G401.6 (cell line): ENCODE measurements around the gene DAG1.
"Not testable (repeated sequence)": the region's sequence is repeated elsewhere in the genome, so short reads cannot be mapped to it uniquely, and the experiment has no call there.

ENCODE experiments used
- FAIRE-seq: peaks from 2 replicates; lab custom pipeline; 2012; peaks lifted over from hg19 to GRCh38; lab: Jason Lieb, UNC

Gene DAG1

DNA sequence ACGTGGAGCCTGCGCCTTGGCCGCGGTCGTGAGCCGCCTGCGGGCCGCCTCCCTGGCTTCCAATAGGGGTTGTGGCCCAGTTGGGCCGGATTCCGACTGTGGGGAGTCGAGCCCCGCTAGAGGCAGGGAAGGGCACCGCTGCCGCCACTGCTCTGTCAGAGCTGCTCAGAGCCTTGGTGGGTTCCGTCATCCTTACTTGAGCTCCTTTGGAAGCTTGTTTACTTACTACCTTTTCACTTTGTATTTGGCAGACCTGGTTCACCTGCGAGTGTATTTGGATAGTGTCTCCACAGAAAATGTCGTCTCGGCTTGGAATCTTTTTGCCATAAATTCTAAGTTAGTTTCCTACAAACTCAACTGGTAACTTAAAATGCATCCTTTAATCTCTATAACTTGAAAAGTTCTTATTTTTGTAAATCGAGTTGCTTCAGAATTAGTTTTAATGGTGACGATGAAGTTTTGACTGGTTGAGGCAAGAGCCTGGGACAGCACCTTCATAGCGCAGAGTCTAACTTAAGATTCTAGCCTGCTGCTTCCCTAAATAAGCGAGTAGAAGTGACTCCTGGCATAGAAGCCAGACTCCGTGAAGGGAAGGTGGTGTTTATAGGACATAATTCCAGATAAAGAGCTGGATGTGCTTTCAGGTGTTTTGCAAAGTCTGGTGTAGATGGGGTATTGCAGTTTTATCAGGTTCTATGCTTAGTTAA, 800 bp downstream of the DAG1 start:
- no peak for FAIRE-seq

DNA sequence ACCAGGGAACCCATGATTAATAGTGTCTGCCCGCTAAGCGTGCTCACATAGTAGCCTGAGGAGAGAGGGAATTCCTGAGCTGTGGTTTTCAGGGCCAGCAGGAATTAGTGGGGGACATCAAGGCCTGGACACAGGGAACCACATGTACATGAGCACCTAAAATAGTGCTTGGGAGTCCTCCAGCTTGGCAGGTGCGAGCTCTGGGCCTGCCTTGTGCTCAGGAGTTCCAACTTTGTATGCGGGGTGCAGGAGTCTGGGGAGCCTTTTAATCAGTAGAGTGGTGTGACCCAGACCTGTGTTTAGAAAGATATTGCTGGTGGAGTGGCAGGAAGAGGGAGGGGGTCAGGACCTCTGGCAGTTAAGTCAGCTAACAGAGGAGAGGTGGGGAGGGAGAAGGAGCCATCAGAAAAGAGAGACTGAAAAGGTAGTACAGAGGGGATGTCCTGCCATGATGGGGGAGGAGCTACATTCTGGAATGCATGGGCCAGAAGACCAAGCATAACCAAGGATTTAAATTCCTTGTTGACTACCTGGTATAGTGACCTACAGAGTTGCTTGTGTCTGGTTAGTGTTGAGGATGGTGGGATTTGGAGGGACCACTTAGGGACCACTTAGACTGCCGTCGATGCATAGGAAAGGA, 1.9 kb downstream of the DAG1 start:
- FAIRE-seq, result no peak

- no peak for FAIRE-seq
These were observed 6.5 kb downstream of the DAG1 start for GRCh38 chr3:49476563-49476962.

- FAIRE-seq, result no peak
These were observed 12.7 kb downstream of the DAG1 start for GRCh38 chr3:49482766-49483165.

DNA sequence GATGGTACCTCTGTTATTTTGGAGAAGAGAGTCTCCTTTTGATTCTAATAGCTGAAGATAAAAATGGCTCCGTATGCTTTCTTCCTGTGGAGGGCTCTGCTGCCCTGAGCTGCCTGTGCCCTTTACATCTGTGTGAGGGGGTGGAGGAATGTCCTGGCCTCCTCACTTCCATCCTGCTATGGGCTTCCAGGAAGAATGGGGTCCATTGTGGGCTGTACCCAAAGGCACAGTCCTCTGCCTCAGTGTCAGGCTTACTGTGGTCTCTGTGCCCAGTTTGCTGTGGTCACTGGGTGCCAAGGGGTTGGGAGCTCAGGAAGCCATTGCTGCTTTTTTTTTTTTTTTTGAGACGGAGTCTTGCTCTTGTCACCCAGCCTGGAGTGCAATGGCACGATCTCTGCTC, 14.4 kb downstream of the DAG1 start:
- no peak for FAIRE-seq

GRCh38 chr3:49489247-49489646, 19.2 kb downstream of the DAG1 start:
- no peak for FAIRE-seq

DNA sequence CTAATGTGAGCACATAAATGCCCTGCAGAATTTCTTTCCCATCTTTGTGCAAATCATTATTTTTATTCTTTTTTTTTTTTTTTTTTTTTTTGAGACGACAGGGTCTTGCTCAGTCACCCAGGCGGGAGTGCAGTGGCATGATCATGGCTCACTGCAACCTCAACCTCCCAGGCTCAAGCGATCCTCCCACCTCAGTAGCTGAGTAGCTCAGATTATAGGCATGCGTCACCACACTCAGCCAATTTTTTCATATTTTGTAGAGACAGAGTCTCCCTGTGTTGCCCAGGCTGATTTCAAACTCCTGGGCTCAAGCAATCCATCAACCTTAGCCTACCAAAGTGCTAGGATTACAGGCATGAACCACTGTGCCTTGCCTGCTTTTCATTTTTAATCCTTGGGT, 22.9 kb downstream of the DAG1 start:
- FAIRE-seq, result no peak

DNA sequence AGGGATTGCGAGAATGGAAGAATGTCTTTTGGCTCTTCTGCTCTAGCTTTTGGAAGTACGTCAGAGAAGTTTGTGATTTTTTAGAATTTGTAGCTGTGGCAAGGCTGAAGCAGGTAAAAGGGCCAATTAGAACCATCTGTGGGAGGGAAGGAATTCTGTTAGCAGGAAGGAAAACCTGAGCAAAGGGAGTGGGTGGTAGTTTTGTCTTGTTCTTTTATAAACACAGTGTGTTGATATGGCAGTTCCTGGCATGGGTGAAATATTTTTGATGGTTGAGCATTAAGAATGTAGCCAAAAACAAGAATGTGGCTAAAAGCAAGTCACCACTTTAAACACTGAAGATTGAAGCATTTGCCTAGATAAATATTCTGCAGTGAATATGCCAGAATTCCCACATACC, 23.8 kb downstream of the DAG1 start:
- FAIRE-seq, result no peak

GRCh38 chr3:49495023-49495422, 25.0 kb downstream of the DAG1 start:
- no peak for FAIRE-seq

- not testable (repeated sequence) for FAIRE-seq
These were observed 26.8 kb downstream of the DAG1 start for GRCh38 chr3:49496845-49497244.

- FAIRE-seq, result no peak
These were observed 27.5 kb downstream of the DAG1 start for GRCh38 chr3:49497606-49498005.

GRCh38 chr3:49498239-49498638, 28.2 kb downstream of the DAG1 start:
- no peak for FAIRE-seq

DNA sequence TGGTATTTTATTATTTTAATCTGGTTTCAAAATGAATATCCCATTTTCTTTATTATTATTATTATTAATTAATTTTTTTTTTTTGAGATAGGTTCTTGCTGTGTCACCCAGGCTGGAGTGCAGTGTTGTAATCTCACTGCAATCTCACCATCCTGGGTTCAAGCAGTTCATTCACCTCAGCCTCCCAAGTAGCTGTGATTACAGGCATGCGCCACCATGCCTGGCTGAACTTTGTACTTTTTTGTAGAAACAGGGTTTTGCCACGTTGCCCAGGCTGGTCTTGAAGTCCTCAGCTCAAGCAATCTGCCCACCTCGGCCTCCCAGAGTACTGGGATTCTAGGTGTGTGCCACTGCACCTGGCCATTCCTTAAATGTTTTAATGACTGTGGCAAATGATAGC, 28.6 kb downstream of the DAG1 start:
- no peak for FAIRE-seq

DNA sequence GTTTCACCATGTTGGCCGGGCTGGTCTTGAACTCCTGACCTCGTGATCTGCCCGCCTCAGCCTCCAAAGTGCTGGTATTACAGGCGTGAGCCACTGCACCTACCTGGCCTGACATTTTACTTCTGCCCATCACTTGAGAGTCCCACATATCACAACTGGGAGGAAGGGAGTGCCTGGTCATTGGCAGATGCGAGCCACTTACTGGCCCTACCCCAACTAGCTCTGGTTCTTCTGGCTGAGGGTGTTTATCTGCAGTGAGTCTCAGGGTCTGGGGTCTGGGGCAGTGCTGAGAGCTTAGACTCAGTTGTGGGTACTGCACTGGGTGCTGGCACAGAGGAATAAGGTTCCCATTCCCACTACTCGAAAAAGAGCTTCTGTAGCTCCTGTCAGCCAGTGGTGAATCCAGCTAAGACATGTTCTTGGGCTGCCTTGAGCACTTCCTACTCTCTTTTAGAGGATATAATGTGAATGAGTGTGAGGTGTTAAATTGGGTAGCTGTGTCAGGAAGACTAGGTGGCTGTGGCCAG, 30.2 kb downstream of the DAG1 start:
- no peak for FAIRE-seq

DNA sequence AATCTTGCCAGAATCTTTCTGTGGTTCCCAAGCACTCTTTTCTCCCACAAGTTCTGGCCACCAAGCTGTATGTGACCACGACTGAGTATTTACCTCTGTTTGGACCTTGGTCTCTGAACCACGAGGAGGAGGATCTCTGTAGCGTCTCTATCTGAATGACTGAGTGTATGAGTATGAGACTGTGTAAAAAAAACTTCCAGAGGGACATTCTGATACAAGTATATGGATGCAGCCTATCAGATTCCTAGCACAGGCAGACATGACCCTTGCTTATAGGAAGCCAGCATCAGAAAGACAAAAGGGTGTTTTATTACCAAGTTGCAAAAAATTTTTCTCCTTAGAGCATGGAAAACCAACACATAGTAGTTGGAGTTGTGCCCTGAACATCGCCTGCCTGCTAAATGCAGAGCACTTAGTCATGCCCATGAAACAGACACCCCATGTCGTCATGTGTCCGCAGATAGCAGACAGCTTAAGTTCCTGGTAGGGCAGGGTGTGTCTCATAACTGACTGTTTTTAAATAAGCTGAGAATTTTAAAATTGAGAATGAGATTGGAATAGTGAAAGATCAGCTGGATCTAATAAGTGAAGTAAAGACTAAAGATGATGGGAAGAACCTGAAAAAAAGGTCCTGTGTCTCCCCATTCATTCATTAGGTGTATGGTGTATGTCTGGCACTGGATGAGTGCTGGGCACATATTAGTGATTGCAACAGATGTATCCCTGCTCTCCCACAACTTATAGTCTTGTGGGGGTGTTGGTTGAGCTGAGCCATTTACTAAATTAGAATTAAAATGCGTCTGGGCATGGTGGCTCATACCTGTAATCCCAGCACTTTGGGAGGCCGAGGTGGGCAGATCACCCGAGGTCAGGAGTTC, 30.9 kb downstream of the DAG1 start:
- no peak for FAIRE-seq

- FAIRE-seq, result no peak
These were observed 31.8 kb downstream of the DAG1 start for GRCh38 chr3:49501842-49502241.

- FAIRE-seq, result no peak
These were observed 36.8 kb downstream of the DAG1 start for GRCh38 chr3:49506906-49507305.

GRCh38 chr3:49509028-49509561, 39.0 kb downstream of the DAG1 start:
- no peak for FAIRE-seq

- FAIRE-seq, result no peak
These were observed 41.6 kb downstream of the DAG1 start for GRCh38 chr3:49511639-49512038.

- FAIRE-seq, result no peak
These were observed 42.8 kb downstream of the DAG1 start for GRCh38 chr3:49512781-49513355.

- FAIRE-seq, result no peak
These were observed 43.5 kb downstream of the DAG1 start for GRCh38 chr3:49513494-49514124.

DNA sequence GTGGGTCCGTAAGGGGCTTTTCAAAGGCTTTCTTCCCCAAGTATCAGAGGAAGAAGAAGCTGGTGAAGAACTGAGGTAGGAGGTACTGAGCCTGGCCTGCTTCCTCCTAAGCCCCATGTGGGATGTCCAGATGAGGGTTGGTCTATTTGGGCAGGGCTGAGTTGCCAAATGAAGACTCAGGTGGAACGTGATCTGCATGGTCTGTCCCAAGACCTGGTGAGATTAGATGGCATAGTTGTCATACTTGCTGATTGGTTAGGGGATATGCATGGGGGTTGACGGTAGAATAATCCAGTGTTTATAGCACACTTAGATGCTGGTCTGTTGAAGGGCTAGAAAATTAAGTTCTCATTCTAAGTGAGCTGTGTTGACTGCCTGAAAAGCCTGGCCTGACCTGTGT, 47.9 kb downstream of the DAG1 start:
- FAIRE-seq, result no peak
